DMS 273 treated with DMSO at 0.1 percent for 48 hours (cell line): ENCODE measurements around the gene TANC1.
A peak's percentile ranks its signal among the peaks of the same experiment; 100 is the strongest.

Experiments
- DNase-seq: peaks from one replicate; lab custom pipeline; 2025; lab: John Stamatoyannopoulos, UW

TANC1 gene

DNA sequence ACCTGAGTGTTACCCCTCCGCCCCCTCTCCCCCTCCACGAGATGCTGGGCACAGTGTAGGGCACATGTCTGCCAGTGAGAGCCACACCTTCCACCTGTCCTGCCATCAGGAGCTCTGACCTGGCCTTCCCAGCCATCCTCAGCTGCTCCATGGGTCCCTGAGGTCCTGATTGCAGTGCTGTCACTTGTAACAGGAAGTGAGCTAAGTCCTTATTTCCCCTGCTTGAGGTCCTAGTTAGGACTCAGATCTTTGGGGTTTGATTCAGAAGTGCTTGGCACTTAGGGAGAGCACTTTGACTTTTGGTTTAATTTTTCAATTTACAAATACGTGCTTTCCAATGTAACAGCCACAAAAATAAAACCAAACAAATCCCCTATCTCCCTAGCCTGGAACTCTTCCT is 192.5 kb downstream of the TANC1 start:
- DNase-seq: no peak

GRCh38 chr2:159163930-159164329 is 195.5 kb downstream of the TANC1 start:
- no peak for DNase-seq

DNA sequence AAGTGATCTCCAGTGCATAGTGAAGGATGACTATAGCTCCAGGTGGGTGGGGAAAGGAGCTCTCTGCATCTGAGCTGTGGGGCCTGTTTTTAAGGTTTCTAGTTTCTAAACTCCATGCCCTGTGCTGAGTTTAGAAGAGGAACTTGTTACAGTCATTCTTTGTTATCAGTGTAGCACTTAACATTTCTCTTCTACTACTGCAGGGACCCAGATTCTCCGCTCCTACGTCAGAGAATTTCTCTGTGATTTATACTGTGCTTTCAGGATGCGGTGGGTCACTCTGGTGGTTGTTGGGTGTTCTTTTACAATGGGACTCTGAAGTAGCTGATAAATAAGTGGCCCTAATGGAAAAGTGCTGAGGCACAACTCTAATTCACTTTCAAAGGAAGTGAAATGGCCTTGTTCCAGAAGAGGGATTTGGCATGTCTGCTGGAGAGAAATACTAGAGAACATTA is 196.0 kb downstream of the TANC1 start:
- DNase-seq: no peak

DNA sequence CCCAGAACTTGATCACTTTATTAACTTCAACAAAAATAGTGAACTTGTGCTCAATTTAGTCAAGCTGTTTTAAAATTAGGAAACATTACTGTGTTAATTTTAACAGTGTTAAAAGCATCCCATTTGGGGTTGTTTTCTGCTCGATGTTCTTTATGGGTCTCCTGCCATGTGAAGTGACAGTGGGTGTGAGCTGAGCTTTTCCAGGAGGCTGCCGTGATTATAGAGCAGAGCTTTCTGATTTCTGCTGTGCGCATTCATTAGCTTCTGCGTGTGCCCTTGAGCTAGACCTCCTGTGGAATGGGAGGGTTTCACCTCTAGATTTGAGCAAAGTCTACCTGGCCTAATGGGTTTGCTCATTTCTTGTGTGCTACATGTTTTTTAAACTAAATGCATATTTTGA is 196.6 kb downstream of the TANC1 start:
- DNase-seq: no peak

- DNase-seq: no peak
These were observed 200.3 kb downstream of the TANC1 start for GRCh38 chr2:159168707-159169106.

DNA sequence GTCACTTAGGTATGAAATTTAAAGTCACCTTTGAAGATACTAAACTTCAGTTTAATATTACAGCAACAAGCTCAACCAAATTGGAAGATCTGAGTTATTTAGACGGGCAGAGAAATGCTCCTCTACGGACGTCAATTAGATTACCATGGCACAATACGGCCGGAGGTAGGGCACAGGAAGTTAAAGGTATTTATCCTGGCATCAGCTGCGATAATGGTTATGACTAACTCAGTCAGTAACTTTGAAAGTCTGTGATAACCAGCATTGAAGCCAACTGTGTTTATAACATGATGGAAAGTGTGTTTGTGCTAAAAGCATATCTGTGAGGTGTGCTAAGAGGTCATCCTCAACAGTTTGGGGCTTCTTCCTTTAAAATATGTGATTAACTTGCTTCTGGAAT is 200.7 kb downstream of the TANC1 start:
- DNase-seq: no peak

DNA sequence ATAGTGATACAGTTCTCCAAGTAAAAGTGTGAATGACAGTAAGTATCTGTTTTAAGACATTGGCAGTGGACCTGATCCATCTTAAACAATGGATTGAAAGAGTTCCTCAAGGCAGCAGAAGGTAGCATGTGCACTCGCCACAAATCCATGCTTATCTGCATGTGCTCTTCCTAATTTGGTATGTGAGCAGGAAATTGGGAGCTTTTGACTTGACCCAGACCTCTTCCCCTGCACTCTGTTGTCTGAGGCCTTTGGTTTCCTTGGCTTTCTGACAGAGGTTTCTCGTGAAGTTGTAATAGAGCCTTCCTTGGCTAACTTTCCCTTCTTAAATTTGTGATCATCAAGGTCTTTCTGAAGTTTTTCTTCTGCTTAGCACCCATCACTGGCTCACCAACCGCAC is 204.0 kb downstream of the TANC1 start:
- no peak for DNase-seq

DNA sequence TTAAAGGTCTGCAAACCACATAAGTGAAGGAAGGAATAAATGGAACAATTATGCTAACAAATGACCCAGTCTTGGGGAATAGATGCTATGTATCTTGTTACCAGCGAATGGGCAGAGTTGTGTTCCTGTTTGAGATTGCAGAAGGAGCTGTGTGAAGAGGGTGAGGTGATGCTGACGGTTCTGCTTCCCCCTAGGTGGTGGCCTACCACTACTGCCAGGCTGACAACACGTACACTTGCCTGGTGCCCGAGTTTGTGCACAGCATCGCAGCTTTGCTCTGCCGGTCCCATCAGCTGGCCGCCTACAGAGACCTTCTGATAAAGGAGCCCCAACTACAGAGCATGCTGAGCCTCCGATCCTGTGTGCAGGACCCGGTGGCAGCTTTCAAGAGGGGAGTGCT is 206.3 kb downstream of the TANC1 start:
- no peak for DNase-seq

DNA sequence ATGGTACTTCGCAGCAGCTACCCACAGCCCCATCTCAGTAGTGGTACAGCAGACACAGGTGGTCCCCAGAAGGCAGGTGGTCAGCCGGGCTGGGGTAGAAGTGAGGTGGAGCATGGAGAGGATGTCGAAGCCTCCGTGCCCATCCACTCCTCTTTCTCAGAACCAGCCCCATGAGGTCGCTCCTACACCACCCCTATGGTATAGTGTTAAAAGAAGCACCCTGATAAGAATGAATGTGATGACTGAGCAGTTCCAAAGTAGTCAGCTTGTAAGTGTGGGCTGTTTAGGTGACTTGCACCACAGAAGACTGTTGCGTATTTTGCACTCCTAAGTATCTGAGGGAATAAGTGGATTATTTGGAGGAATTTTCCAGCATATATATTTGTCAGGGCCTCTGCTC is 206.7 kb downstream of the TANC1 start:
- no peak for DNase-seq

DNA sequence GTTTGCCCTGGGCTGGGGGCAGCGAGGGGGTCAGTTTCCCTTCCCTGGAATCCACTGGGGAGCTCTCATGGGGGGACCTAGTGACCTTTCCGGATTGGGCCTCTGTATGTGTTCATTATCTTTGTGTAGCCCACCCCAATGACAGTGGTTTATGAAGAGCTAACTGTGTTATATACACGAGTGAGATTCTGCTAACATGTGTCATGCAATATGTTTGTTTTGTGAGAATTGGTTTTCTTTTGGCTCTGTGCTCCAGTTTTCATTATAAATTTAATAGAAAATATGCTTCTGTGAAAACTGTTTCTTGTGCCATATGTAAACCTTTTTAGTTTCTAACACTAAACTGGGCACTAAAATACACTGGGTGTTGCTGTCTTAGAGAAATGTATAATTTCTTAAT is 207.5 kb downstream of the TANC1 start:
- DNase-seq: no peak

- DNase-seq: no peak
These were observed 208.1 kb downstream of the TANC1 start for GRCh38 chr2:159176555-159176954.

DNA sequence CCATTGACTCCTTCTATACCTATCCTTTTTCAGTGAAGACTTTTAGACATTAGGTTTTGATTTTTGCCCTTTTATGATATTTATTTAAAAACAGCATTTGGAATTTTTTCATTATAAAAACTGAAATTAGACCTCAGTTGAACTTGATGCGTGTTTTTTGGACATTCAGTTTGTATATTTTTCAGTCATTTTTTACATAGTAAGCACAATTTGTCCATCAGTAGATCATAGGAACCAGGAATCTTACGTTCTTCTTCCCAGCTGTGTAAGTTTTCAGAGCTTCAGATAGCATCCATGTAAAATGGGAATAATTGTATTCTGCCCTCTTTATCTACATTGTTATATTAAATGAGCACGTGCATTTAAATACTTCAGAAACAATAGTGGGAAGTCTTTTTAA is 208.9 kb downstream of the TANC1 start:
- DNase-seq: no peak

GRCh38 chr2:159177957-159178356 is 209.5 kb downstream of the TANC1 start:
- DNase-seq: no peak

DNA sequence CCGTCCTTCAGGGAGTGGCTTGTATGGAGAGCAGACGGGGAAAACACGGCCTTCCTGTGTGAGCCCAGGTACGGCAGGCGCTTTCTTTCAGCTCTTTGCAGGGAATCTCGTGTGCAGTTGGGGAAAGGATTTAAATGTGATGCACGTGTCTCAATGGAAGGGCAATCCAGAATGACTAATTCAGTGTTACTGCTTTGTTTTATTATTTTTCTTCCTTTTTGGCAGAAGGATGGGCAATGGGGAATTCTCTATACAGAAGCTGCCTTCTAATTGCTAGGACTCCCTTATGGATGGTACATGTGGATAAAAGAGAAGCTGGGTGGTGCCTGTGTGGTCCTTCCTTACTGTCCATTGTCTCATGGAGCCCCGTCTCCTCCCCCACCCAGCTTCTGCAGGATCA is 210.7 kb downstream of the TANC1 start:
- DNase-seq: no peak

DNA sequence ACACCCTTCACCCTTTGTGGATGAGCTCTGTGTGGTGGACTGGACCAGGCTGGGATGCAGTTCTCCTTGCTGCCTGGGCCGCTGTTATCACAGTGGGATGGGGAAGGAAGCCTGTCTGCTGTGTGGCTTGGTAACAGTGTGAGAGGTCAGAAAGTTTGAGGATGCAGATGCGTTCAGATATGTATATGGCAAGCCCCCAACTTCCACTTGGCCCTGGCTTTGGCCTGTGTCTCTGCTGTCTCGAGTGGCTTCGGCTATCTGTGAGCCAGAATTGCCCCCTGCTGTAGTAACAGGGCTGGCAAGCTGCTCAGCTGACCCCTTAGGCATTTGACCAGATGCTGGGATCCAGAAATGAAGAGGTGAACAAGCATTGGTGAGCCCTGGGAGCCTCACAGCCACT is 211.3 kb downstream of the TANC1 start:
- DNase-seq: no peak

DNA sequence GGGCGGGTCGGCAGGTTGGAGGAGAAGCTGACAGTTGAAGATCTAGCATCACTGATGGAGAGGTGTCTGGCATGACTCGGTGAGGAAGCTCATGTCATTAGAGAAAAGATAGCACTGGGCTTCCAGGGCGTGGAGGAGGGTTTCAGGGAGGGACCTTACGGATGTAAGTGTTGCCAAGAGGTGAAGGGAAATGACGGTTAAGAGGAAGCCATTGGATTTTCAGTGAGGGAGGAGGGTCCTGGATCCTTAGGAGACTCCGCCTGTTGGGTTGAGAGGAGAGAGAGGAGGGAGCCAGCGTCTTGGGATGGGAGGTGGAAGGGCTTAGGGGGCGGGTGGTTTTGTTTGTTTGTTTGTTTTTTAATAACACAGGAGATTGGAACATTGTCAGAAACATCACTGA is 214.9 kb downstream of the TANC1 start:
- DNase-seq: no peak

DNA sequence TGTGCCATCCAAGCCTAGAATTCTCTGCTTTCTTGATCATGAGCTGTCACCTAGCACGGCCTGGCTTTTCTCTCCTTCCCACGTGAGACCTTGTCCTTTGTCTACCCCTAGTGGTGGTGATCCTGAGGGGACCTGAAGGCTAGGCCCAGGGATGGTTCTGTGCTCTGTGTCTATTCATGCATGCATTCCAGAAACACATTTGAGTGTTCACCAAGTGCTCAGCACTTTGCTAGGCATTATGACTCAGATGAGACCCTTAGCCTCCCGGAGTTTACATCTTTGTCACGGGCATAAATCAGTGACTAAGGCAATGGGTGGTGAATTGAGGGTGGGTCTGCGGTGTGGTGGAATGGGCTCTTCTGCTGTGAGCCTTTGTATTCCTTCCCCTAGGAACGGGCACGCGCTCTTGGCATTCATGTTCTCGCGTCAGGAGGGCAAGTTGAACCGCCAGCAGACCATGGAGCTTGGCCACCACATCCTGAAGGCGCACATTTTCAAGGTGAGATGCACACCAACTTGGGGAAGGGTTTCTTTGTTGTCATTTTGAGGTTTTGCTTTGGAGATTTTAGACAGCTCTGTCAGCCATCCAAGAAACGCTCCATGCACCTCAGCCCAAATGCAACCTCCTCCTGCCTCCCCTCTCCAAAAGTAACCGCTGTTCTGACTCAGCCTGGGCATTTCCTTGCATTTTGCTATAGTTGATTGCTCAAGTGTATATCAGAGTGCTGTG is 217.1 kb downstream of the TANC1 start:
- DNase-seq: peak; percentile 2

GRCh38 chr2:159186462-159186861 is 218.0 kb downstream of the TANC1 start:
- no peak for DNase-seq

- DNase-seq: no peak
These were observed 218.7 kb downstream of the TANC1 start for GRCh38 chr2:159187106-159187505.

DNA sequence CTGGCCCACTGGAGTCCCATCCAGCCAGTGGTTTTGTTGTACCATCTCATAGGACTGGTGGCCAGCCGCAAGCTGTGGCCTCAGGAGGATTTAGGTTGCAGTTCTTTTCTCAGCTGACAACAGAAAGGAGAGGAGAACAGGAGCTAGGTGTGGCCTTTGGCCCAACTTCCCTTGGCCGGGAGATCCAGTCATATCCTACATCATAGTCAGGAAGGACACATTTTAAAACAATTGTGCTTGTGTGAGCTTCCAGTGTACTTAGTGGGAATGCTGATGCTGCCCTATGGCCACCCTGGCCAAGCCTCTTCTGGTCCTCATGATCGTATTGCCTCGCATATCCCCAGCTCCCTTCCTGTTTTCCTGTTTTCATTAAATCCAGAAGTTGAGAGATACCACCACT is 220.0 kb downstream of the TANC1 start:
- no peak for DNase-seq

DNA sequence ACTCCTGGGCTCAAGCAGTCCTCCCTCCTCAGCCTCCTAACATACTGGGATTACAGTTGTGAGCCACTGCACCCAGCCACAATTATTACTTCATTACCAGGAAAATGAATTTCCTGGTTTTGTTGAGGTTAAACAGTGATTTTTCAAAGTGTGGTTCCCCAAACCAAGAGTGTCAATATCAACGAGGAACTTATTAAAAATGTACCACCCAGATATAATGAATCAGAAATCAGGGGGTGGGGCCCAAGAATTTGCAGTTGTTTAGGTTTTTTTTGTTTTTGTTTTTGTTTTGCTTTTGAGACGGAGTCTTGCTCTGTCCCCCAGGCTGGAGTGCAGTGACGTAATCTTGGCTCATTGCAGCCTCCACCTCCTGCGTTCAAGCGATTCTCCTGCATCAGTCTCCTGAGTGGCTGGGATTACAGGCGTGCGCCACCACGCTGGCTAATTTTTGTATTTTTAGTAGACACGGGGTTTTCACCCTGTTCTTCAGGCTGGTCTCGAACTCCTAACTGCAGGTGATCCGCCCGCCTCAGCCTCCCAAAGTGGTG is 224.0 kb downstream of the TANC1 start:
- DNase-seq: no peak

GRCh38 chr2:159193791-159194190 is 225.4 kb downstream of the TANC1 start:
- no peak for DNase-seq

- DNase-seq: no peak
These were observed 225.8 kb downstream of the TANC1 start for GRCh38 chr2:159194241-159194640.

DNA sequence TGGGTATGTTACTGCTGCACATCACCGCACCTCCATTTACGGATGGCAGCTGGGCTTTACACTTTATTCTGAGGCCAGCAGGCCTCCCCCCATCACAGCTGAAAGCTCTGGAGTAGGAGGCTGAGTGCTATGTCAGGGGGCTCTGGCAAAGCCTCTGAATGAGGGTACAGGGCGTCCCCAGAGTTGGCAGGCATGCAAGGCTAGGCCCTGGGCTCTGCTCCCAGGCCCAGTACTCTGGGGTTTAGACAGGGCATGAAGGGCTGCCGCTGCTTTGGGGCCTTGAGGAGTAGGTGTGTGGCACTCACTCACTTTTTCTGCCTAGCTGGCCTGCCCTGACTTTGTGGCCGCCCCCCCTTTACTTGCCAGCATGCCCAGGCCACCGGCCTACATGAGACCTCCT is 227.3 kb downstream of the TANC1 start:
- no peak for DNase-seq
